ENCODE results near the gene CKAP2.
"Not testable (repeated sequence)": the region's sequence is repeated elsewhere in the genome, so short reads cannot be mapped to it uniquely, and the experiment has no call there.

DNA sequence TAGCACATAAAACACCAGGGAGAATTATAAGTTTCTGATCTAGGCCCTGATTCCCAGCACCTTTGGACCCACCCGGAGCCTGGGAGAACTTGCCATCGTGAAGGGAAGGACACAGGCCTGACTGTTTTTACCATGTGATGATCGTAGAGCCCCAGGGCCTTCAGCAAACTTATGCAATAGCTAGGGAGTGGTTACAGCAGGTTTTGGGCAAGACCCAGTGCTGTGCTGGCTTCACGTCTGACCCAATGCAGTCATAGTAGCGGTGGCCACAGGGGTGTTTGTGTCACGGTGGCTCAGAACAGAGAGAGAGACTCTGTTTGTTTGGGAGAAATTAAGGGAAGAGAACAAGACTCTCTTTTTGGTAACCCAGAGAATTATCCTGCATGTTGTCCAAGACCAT is 68.0 kb downstream of the CKAP2 start:
- TF ChIP-seq, protein P1, sequence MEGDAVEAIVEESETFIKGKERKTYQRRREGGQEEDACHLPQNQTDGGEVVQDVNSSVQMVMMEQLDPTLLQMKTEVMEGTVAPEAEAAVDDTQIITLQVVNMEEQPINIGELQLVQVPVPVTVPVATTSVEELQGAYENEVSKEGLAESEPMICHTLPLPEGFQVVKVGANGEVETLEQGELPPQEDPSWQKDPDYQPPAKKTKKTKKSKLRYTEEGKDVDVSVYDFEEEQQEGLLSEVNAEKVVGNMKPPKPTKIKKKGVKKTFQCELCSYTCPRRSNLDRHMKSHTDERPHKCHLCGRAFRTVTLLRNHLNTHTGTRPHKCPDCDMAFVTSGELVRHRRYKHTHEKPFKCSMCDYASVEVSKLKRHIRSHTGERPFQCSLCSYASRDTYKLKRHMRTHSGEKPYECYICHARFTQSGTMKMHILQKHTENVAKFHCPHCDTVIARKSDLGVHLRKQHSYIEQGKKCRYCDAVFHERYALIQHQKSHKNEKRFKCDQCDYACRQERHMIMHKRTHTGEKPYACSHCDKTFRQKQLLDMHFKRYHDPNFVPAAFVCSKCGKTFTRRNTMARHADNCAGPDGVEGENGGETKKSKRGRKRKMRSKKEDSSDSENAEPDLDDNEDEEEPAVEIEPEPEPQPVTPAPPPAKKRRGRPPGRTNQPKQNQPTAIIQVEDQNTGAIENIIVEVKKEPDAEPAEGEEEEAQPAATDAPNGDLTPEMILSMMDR (IDR thresholded peaks at IDR 0.05; ENCODE audit: low read depth, low read length, missing input control) = not testable (repeated sequence)
- not testable (repeated sequence) for TF ChIP-seq RXRA (IDR thresholded peaks at IDR 0.05); YY1 (IDR thresholded peaks at IDR 0.05); GABPA (IDR thresholded peaks at IDR 0.05 in 1 of 2, conservative IDR thresholded peaks at IDR 0.05 in 1 of 2); HNF4A (conservative IDR thresholded peaks at IDR 0.05); TAF1 (conservative IDR thresholded peaks at IDR 0.05); EGR1 (IDR thresholded peaks at IDR 0.05; ENCODE audit: low read depth in 2 of 2)
- TF ChIP-seq, protein P2, sequence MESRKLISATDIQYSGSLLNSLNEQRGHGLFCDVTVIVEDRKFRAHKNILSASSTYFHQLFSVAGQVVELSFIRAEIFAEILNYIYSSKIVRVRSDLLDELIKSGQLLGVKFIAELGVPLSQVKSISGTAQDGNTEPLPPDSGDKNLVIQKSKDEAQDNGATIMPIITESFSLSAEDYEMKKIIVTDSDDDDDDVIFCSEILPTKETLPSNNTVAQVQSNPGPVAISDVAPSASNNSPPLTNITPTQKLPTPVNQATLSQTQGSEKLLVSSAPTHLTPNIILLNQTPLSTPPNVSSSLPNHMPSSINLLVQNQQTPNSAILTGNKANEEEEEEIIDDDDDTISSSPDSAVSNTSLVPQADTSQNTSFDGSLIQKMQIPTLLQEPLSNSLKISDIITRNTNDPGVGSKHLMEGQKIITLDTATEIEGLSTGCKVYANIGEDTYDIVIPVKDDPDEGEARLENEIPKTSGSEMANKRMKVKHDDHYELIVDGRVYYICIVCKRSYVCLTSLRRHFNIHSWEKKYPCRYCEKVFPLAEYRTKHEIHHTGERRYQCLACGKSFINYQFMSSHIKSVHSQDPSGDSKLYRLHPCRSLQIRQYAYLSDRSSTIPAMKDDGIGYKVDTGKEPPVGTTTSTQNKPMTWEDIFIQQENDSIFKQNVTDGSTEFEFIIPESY (IDR thresholded peaks at IDR 0.05) = not testable (repeated sequence)
- TF ChIP-seq, protein P3, sequence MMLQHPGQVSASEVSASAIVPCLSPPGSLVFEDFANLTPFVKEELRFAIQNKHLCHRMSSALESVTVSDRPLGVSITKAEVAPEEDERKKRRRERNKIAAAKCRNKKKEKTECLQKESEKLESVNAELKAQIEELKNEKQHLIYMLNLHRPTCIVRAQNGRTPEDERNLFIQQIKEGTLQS (IDR thresholded peaks at IDR 0.05) = not testable (repeated sequence)
- TF ChIP-seq, protein P4, sequence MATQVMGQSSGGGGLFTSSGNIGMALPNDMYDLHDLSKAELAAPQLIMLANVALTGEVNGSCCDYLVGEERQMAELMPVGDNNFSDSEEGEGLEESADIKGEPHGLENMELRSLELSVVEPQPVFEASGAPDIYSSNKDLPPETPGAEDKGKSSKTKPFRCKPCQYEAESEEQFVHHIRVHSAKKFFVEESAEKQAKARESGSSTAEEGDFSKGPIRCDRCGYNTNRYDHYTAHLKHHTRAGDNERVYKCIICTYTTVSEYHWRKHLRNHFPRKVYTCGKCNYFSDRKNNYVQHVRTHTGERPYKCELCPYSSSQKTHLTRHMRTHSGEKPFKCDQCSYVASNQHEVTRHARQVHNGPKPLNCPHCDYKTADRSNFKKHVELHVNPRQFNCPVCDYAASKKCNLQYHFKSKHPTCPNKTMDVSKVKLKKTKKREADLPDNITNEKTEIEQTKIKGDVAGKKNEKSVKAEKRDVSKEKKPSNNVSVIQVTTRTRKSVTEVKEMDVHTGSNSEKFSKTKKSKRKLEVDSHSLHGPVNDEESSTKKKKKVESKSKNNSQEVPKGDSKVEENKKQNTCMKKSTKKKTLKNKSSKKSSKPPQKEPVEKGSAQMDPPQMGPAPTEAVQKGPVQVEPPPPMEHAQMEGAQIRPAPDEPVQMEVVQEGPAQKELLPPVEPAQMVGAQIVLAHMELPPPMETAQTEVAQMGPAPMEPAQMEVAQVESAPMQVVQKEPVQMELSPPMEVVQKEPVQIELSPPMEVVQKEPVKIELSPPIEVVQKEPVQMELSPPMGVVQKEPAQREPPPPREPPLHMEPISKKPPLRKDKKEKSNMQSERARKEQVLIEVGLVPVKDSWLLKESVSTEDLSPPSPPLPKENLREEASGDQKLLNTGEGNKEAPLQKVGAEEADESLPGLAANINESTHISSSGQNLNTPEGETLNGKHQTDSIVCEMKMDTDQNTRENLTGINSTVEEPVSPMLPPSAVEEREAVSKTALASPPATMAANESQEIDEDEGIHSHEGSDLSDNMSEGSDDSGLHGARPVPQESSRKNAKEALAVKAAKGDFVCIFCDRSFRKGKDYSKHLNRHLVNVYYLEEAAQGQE (IDR thresholded peaks at IDR 0.05) = not testable (repeated sequence)
- TF ChIP-seq, protein P5, sequence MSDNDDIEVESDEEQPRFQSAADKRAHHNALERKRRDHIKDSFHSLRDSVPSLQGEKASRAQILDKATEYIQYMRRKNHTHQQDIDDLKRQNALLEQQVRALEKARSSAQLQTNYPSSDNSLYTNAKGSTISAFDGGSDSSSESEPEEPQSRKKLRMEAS (IDR thresholded peaks at IDR 0.05) = not testable (repeated sequence)
